ENCODE results near the gene EPSTI1.

- TF ChIP-seq EZH2 (IDR thresholded peaks at IDR 0.05; ENCODE audit: insufficient read depth, poor library complexity, severe bottlenecking) (no peak), EZH2phosphoT487 (IDR thresholded peaks at IDR 0.05; ENCODE audit: insufficient read depth, low read depth) (no peak)
These were observed 10.0 kb upstream of the EPSTI1 start for GRCh38 chr13:43002021-43002420.

Data from GM23248 (cell line).